ENCODE results near the gene SEMA5A. TPM values are rescaled to one million over a fixed set of nuclear protein-coding genes. Genes with fewer than 3 reads are reported as not detected.

The SEMA5A gene
- total and polyA plus RNA-seq, 2 of the 13 experiments (the other 11 are each of a cell fraction or from before 2014, with no cell fraction given) = 0.01 TPM; not detected in 1

DNA sequence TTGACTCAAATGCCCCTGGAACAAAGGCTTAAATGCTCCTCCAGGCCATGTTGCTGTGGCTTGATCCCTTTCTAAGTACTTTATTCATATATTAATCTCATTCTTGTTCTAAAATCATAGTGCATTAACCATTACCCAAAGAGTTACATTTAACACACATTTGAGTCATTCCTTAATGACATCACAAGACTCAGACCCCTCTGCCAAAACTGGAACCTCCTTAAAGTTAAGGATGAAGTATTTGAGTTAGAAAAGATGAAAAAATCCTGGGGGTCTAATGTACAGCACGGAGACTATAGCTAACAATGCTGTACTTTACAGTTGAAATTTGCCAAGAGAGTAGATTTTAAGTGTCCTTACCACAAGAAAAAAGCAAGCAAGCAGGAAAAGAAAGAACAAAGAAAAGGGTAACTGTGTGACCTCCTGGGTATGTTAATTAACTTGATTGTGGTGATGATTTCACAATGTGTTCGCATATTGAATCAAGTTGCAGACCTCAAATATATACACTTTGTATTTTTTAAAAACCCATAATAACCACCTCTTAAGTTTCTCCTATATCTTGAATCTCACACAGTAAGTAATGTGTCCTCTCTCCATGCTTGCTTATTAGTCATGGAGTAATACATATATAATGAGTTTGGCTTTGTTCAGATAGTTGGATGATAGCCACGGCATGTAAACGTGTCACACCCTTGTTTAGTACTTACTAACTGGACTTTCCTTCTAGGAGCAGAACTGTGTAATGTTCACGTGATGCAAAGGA is 376.9 kb downstream of the SEMA5A start:
- Histone ChIP-seq H4K20me1 (ENCODE audit: insufficient read depth, low read length) (no peaks in the 10 kb centered on the region), H2AFZ (ENCODE audit: low read length) (no peak overlapping the region), H3K9me3 (ENCODE audit: low read length) (peaks cover 20% of the 10 kb centered on the region), H3K4me1 (ENCODE audit: insufficient read depth, low read length) (no peaks in the 10 kb centered on the region), H3K4me2 (ENCODE audit: low read depth, low read length) (no peak overlapping the region), H3K79me2 (ENCODE audit: insufficient read depth, low read length) (no peaks in the 10 kb centered on the region), H3K36me3 (replicated peaks in 1 of 2; ENCODE audit: control insufficient read depth in 1 of 2, insufficient read depth in 2 of 2, low read length in 2 of 2) (no peaks in the 10 kb centered on the region), H3K27me3 (ENCODE audit: control insufficient read depth in 1 of 2, insufficient read depth in 2 of 2, low read length in 2 of 2) (no peaks in the 10 kb centered on the region), H3K9ac (ENCODE audit: insufficient read depth, low read depth, low read length) (no peak overlapping the region), H3K4me3 (replicated peaks in 1 of 3; ENCODE audit: insufficient read depth in 1 of 3, low read depth in 2 of 3, low read length in 3 of 3) (no peak overlapping the region), H3K27ac (ENCODE audit: extremely low read length, insufficient read depth, low read length) (no peak overlapping the region)
- ChIA-PET CTCF (ENCODE audit: low intra/inter-chr PET ratio, low total read pairs) (no interaction called here), POLR2A (no interaction called here)
- TF ChIP-seq ZKSCAN5 (CRISPR knock-in tag; IDR thresholded peaks at IDR 0.05) (no peak), ZNF264 (CRISPR knock-in tag; IDR thresholded peaks at IDR 0.05) (no peak), RORA (CRISPR knock-in tag; IDR thresholded peaks at IDR 0.05) (no peak), HMG20A (CRISPR knock-in tag; IDR thresholded peaks at IDR 0.05; ENCODE audit: borderline replicate concordance) (no peak), ZZZ3 (CRISPR knock-in tag; IDR thresholded peaks at IDR 0.05; ENCODE audit: borderline replicate concordance) (no peak), PLRG1 (conservative IDR thresholded peaks at IDR 0.05) (no peak), ZFP90 (CRISPR knock-in tag; IDR thresholded peaks at IDR 0.05; ENCODE audit: borderline replicate concordance) (no peak), HDAC6 (IDR thresholded peaks at IDR 0.05; ENCODE audit: low read depth, low read length) (no peak)
- TF ChIP-seq, protein P1, sequence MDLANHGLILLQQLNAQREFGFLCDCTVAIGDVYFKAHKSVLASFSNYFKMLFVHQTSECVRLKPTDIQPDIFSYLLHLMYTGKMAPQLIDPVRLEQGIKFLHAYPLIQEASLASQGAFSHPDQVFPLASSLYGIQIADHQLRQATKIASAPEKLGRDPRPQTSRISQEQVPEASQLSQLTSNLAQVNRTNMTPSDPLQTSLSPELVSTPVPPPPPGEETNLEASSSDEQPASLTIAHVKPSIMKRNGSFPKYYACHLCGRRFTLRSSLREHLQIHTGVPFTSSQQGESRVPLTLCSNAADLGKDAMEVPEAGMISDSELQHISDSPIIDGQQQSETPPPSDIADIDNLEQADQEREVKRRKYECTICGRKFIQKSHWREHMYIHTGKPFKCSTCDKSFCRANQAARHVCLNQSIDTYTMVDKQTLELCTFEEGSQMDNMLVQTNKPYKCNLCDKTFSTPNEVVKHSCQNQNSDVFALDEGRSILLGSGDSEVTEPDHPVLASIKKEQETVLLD (CRISPR knock-in tag; IDR thresholded peaks at IDR 0.05; ENCODE audit: low read depth) = no peak
- under 1% methylated on average over 5 of the region's 5 CpGs for WGBS (ENCODE audit: low lambda C conversion rate)
- ATAC-seq = no peak
- intact Hi-C loops (cut with micrococcal nuclease; ENCODE audit: unreplicated experiment) (no loop called here), in situ Hi-C loops (cut with HindIII; ENCODE audit: extremely low pct_ligation_motif_present, low pct_unique_long_range_greater_than_20kb) (no loop called here)
- no peak for FAIRE-seq
- BruUV-seq (replicated peaks) = no TSS peak
- DNase-seq (ENCODE audit: low spot score) = no peak
